NCI-H774 (cell line): Measurements from ENCODE around the gene ZSCAN5A.
"Not testable (repeated sequence)": the region's sequence is repeated elsewhere in the genome, so short reads cannot be mapped to it uniquely, and the experiment has no call there.

ENCODE experiments used
- DNase-seq: peaks from one replicate; lab custom pipeline; 2025; lab: John Stamatoyannopoulos, UW

Gene ZSCAN5A

GRCh38 chr19:56209091-56209490 lies 105.5 kb downstream of the ZSCAN5A start:
- no peak for DNase-seq

- not testable (repeated sequence) for DNase-seq
These were observed 107.1 kb downstream of the ZSCAN5A start for GRCh38 chr19:56207581-56207980.

- DNase-seq = no peak
These were observed 112.7 kb downstream of the ZSCAN5A start, which contains the start of gene ZSCAN5C for GRCh38 chr19:56201973-56202372. Gene ZSCAN5C, plus strand, starts transcription at chr19:56202273. Its CDS starts 3,641 bp downstream, at chr19:56205914.

GRCh38 chr19:56199687-56200086 lies 115.0 kb downstream of the ZSCAN5A start:
- DNase-seq = no peak

- DNase-seq = not testable (repeated sequence)
These were observed 117.0 kb downstream of the ZSCAN5A start, which contains the start of gene ZSCAN5B for GRCh38 chr19:56197646-56198045. Gene ZSCAN5B, minus strand, starts transcription at chr19:56197783. Its CDS starts 4,731 bp downstream, at chr19:56193052.

- DNase-seq = no peak
These were observed 120.5 kb downstream of the ZSCAN5A start for GRCh38 chr19:56193981-56194640.

GRCh38 chr19:56191711-56192110 lies 122.9 kb downstream of the ZSCAN5A start:
- no peak for DNase-seq

GRCh38 chr19:56191115-56191514 lies 123.5 kb downstream of the ZSCAN5A start:
- no peak for DNase-seq

GRCh38 chr19:56189785-56190184 lies 124.9 kb downstream of the ZSCAN5A start:
- no peak for DNase-seq

- DNase-seq = no peak
These were observed 136.9 kb downstream of the ZSCAN5A start for GRCh38 chr19:56177564-56178243.

- no peak for DNase-seq
These were observed 137.8 kb downstream of the ZSCAN5A start for GRCh38 chr19:56176881-56177280.

GRCh38 chr19:56176310-56176709 lies 138.3 kb downstream of the ZSCAN5A start:
- not testable (repeated sequence) for DNase-seq

- DNase-seq = not testable (repeated sequence)
These were observed 138.8 kb downstream of the ZSCAN5A start, which contains the start of gene GALP for GRCh38 chr19:56175861-56176307. Gene GALP, plus strand, starts transcription at chr19:56176008. Its CDS starts 1,101 bp downstream, at chr19:56177109.

GRCh38 chr19:56174550-56174949 lies 140.1 kb downstream of the ZSCAN5A start:
- no peak for DNase-seq

GRCh38 chr19:56174086-56174485 lies 140.6 kb downstream of the ZSCAN5A start:
- DNase-seq = no peak
